ENCODE data around the gene NIM1K. TPM values are rescaled to one million over a fixed set of nuclear protein-coding genes. Genes with fewer than 3 reads are reported as not detected.
"Not testable (repeated sequence)": the region's sequence is repeated elsewhere in the genome, so short reads cannot be mapped to it uniquely, and the experiment has no call there.

The NIM1K gene
- total RNA-seq, 1 donor from 2014 or later, result 1.8 TPM

DNA sequence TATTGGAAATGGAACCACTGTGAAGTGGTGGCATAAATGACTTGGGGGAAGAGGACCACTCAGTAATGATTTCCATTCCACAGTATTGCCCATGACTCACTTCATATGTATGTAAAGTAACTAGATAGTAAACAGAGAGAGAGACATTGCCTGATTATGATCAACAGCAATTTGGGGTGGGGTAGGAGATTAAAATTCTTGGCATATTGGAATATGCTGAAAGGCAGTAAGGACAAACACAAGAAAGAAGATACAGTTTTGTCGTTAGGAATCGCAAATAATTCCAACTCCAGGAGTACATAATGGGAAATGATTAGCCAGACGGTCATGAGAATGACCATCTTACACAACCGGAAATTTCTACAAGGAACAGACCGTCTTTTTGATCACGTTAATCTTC, 122.7 kb downstream of the NIM1K start:
- no peak for DNase-seq (ENCODE audit: low spot score)

DNA sequence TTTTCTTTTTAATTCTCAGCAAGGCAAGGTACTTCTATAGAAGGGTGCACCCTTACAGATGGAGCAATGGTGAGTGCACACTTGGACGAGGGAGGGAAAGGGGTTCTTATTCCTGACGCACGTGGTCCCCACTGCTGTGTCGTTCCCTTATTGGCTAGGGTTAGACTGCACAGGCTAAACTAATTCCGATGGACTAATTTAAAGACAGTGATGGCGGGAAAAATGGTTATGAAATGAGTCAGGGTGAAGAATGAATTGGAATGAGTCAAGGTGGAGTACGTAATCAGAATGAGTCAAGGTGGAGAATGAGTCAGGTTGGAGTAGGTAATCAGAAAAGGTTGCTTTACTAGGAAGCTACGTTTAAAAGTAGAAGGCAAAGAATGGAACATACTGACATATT, 123.2 kb downstream of the NIM1K start:
- no peak for DNase-seq (ENCODE audit: low spot score)

- DNase-seq (ENCODE audit: low spot score), result no peak
Measured at GRCh38 chr5:43315682-43316081, 123.7 kb downstream of the NIM1K start.

GRCh38 chr5:43316421-43316820, 124.4 kb downstream of the NIM1K start:
- no peak for DNase-seq (ENCODE audit: low spot score)

GRCh38 chr5:43320846-43321245, 128.8 kb downstream of the NIM1K start:
- DNase-seq (ENCODE audit: low spot score), result no peak

- DNase-seq (ENCODE audit: low spot score), result not testable (repeated sequence)
Measured at GRCh38 chr5:43323488-43323887, 131.5 kb downstream of the NIM1K start.

DNA sequence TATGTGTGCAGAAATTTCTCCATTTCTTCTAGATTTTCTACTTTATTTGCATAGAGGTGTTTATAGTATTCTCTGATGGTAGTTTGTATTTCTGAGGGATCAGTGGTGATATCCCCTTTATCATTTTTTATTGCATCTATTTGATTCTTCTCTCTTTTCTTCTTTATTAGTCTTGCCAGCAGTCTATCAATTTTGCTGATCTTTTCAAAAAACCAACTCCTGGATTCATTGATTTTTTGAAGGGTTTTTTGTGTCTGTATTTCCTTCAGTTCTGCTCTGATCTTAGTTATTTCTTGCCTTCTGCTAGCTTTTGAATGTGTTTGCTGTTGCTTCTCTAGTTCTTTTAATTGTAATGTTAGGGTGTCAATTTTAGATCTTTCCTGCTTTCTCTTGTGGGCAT, 133.6 kb downstream of the NIM1K start:
- DNase-seq (ENCODE audit: low spot score), result not testable (repeated sequence)

Other genes with a start within 250 kb of the NIM1K start
- gene ANXA2R, start 151.9 kb upstream of the NIM1K start, total RNA-seq, result 4.4 TPM
- 36.7 TPM for gene ZNF131, start 71.3 kb upstream of the NIM1K start, total RNA-seq
- 131 TPM for gene HMGCS1, start 121.2 kb downstream of the NIM1K start, total RNA-seq
- gene CCL28, start 220.2 kb downstream of the NIM1K start, total RNA-seq, result 7.6 TPM